C4-2B (cell line): ENCODE results near the gene SPHK2.

Experiments
- ZFX ChIP-seq: fragments of 450-650 bp; IDR thresholded peaks from 2 replicates; pipeline ENCODE4 v1.6.1; 2017
- TF ChIP-seq, protein P1 (sequence below): fragments of 450-650 bp; conservative IDR thresholded peaks from 2 replicates; pipeline ENCODE4 v1.5.1; 2017; ENCODE audit warnings: mild to moderate bottlenecking

DNA sequence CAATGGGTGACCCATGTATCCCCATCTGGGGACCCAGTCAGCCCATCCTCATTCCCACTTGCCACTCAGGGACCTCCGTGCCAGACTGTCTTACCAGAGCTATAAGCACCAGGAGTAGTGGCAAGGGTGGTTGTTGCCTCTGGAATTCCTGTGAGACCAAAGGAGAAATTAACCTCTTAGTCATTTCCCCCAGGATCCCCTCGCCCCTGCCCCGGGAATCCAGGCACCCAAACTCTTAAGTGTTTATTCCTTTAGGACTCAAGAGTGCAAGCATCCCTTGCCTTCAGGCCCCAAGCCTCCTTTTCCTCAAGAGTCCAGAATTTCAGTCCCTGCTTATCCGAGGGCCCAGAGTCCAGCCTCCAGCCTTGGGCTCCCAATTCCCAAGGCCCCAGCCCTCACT lies 44.4 kb downstream of the SPHK2 start:
- TF ChIP-seq, protein P1, sequence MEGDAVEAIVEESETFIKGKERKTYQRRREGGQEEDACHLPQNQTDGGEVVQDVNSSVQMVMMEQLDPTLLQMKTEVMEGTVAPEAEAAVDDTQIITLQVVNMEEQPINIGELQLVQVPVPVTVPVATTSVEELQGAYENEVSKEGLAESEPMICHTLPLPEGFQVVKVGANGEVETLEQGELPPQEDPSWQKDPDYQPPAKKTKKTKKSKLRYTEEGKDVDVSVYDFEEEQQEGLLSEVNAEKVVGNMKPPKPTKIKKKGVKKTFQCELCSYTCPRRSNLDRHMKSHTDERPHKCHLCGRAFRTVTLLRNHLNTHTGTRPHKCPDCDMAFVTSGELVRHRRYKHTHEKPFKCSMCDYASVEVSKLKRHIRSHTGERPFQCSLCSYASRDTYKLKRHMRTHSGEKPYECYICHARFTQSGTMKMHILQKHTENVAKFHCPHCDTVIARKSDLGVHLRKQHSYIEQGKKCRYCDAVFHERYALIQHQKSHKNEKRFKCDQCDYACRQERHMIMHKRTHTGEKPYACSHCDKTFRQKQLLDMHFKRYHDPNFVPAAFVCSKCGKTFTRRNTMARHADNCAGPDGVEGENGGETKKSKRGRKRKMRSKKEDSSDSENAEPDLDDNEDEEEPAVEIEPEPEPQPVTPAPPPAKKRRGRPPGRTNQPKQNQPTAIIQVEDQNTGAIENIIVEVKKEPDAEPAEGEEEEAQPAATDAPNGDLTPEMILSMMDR, result no peak
- no peak for TF ChIP-seq ZFX
